ENCODE measurements around the gene RPP25. TPM values are rescaled to one million over a fixed set of nuclear protein-coding genes. Genes with fewer than 3 reads are reported as not detected.

Gene RPP25
- total and polyA plus RNA-seq, 4 donors: 5.6 to 15.1 (median 10.2) TPM

GRCh38 chr15:74967670-74968069 lies 11.1 kb upstream of the RPP25 start:
- no CpG with 5 or more reads among the region's 5 CpGs for WGBS (ENCODE audit: insufficient coverage)
- Histone ChIP-seq H3K4me1 (ENCODE audit: control insufficient read depth, insufficient read depth, low read length) (peaks cover 3% of the 10 kb centered on the region), H3K27me3 (ENCODE audit: control insufficient read depth, insufficient read depth, low read length) (no peaks in the 10 kb centered on the region), H3K9me3 (ENCODE audit: control insufficient read depth, insufficient read depth, low read length) (no peaks in the 10 kb centered on the region), H3K4me3 (ENCODE audit: low read depth, low read length) (no peak overlapping the region), H3K27ac (ENCODE audit: low read depth, low read length) (no peak overlapping the region), H3K36me3 (ENCODE audit: control insufficient read depth, insufficient read depth, low read length) (no peaks in the 10 kb centered on the region)
- DNase-seq (ENCODE audit: low read depth in 4 of 6, low spot score in 6 of 6): no peak

- no peak overlapping the region for H3K27ac ChIP-seq (ENCODE audit: low read depth, low read length)
- H3K4me3 ChIP-seq (ENCODE audit: low read depth, low read length): no peak overlapping the region
- H3K4me1 ChIP-seq (ENCODE audit: control insufficient read depth, insufficient read depth, low read length): peaks cover 3% of the 10 kb centered on the region
- no peaks in the 10 kb centered on the region for H3K36me3 ChIP-seq (ENCODE audit: control insufficient read depth, insufficient read depth, low read length)
- no peaks in the 10 kb centered on the region for H3K9me3 ChIP-seq (ENCODE audit: control insufficient read depth, insufficient read depth, low read length)
- WGBS (ENCODE audit: insufficient coverage): 0% methylated on average over 1 of the region's 3 CpGs
- DNase-seq (ENCODE audit: low read depth in 4 of 6, low spot score in 6 of 6): no peak
- H3K27me3 ChIP-seq (ENCODE audit: control insufficient read depth, insufficient read depth, low read length): peaks cover 2% of the 10 kb centered on the region
Measured at GRCh38 chr15:74964794-74965193, 8.2 kb upstream of the RPP25 start.

GRCh38 chr15:74963213-74963612 lies 6.6 kb upstream of the RPP25 start:
- Histone ChIP-seq H3K36me3 (ENCODE audit: control insufficient read depth, insufficient read depth, low read length) (no peaks in the 10 kb centered on the region), H3K27ac (ENCODE audit: low read depth, low read length) (no peak overlapping the region)
- 84% methylated on average over 2 of the region's 4 CpGs for WGBS (ENCODE audit: insufficient coverage)

GRCh38 chr15:74962671-74963070 lies 6.1 kb upstream of the RPP25 start:
- Histone ChIP-seq H3K4me1 (ENCODE audit: control insufficient read depth, insufficient read depth, low read length) (peaks cover 23% of the 10 kb centered on the region), H3K27ac (ENCODE audit: low read depth, low read length) (no peak overlapping the region), H3K36me3 (ENCODE audit: control insufficient read depth, insufficient read depth, low read length) (no peaks in the 10 kb centered on the region), H3K27me3 (ENCODE audit: control insufficient read depth, insufficient read depth, low read length) (peaks cover 20% of the 10 kb centered on the region), H3K9me3 (ENCODE audit: control insufficient read depth, insufficient read depth, low read length) (no peaks in the 10 kb centered on the region), H3K4me3 (ENCODE audit: low read depth, low read length) (no peak overlapping the region)
- no peak for DNase-seq (ENCODE audit: low read depth in 4 of 6, low spot score in 6 of 6)
- 53% methylated on average over 2 of the region's 2 CpGs for whole genome bisulfite sequencing (ENCODE audit: insufficient coverage)

More at GRCh38 chr15:74963213-74963612, 6.6 kb upstream of the RPP25 start:
- Histone ChIP-seq H3K27me3 (ENCODE audit: control insufficient read depth, insufficient read depth, low read length) (peaks cover 15% of the 10 kb centered on the region), H3K9me3 (ENCODE audit: control insufficient read depth, insufficient read depth, low read length) (no peaks in the 10 kb centered on the region), H3K4me3 (ENCODE audit: low read depth, low read length) (no peak overlapping the region), H3K4me1 (ENCODE audit: control insufficient read depth, insufficient read depth, low read length) (peaks cover 18% of the 10 kb centered on the region)
- DNase-seq (ENCODE audit: low read depth in 4 of 6, low spot score in 6 of 6): no peak

- DNase-seq (ENCODE audit: low read depth in 4 of 6, low spot score in 6 of 6): no peak
- Histone ChIP-seq H3K4me3 (ENCODE audit: low read depth, low read length) (no peak overlapping the region), H3K36me3 (ENCODE audit: control insufficient read depth, insufficient read depth, low read length) (no peaks in the 10 kb centered on the region), H3K27me3 (ENCODE audit: control insufficient read depth, insufficient read depth, low read length) (peaks cover 25% of the 10 kb centered on the region), H3K27ac (ENCODE audit: low read depth, low read length) (no peak overlapping the region), H3K4me1 (ENCODE audit: control insufficient read depth, insufficient read depth, low read length) (peaks cover 28% of the 10 kb centered on the region), H3K9me3 (ENCODE audit: control insufficient read depth, insufficient read depth, low read length) (no peaks in the 10 kb centered on the region)
- WGBS (ENCODE audit: insufficient coverage): 94% methylated on average over 6 of the region's 8 CpGs
Measured at GRCh38 chr15:74962219-74962618, 5.6 kb upstream of the RPP25 start.

GRCh38 chr15:74961616-74962015 lies 5.0 kb upstream of the RPP25 start:
- H3K4me3 ChIP-seq (ENCODE audit: low read depth, low read length): no peak overlapping the region
- peaks cover 30% of the 10 kb centered on the region for H3K27me3 ChIP-seq (ENCODE audit: control insufficient read depth, insufficient read depth, low read length)
- no peaks in the 10 kb centered on the region for H3K36me3 ChIP-seq (ENCODE audit: control insufficient read depth, insufficient read depth, low read length)
- H3K27ac ChIP-seq (ENCODE audit: low read depth, low read length): no peak overlapping the region
- H3K9me3 ChIP-seq (ENCODE audit: control insufficient read depth, insufficient read depth, low read length): no peaks in the 10 kb centered on the region
- no CpG with 5 or more reads among the region's 5 CpGs for WGBS (ENCODE audit: insufficient coverage)
- peaks cover 33% of the 10 kb centered on the region for H3K4me1 ChIP-seq (ENCODE audit: control insufficient read depth, insufficient read depth, low read length)
- DNase-seq (ENCODE audit: low read depth in 4 of 6, low spot score in 6 of 6): no peak

- WGBS (ENCODE audit: insufficient coverage): 80% methylated on average over 1 of the region's 3 CpGs
- Histone ChIP-seq H3K27me3 (ENCODE audit: control insufficient read depth, insufficient read depth, low read length) (peaks cover 30% of the 10 kb centered on the region), H3K27ac (ENCODE audit: low read depth, low read length) (no peak overlapping the region), H3K9me3 (ENCODE audit: control insufficient read depth, insufficient read depth, low read length) (no peaks in the 10 kb centered on the region), H3K4me1 (ENCODE audit: control insufficient read depth, insufficient read depth, low read length) (peaks cover 35% of the 10 kb centered on the region), H3K36me3 (ENCODE audit: control insufficient read depth, insufficient read depth, low read length) (no peaks in the 10 kb centered on the region), H3K4me3 (ENCODE audit: low read depth, low read length) (no peak overlapping the region)
- DNase-seq (ENCODE audit: low read depth in 4 of 6, low spot score in 6 of 6): no peak
Measured at GRCh38 chr15:74960995-74961588, 4.5 kb upstream of the RPP25 start.

GRCh38 chr15:74960286-74960685 lies 3.7 kb upstream of the RPP25 start:
- Histone ChIP-seq H3K9me3 (ENCODE audit: control insufficient read depth, insufficient read depth, low read length) (no peaks in the 10 kb centered on the region), H3K4me3 (ENCODE audit: low read depth, low read length) (no peak overlapping the region), H3K27ac (ENCODE audit: low read depth, low read length) (no peak overlapping the region), H3K27me3 (ENCODE audit: control insufficient read depth, insufficient read depth, low read length) (peaks cover 37% of the 10 kb centered on the region), H3K4me1 (ENCODE audit: control insufficient read depth, insufficient read depth, low read length) (peaks cover 43% of the 10 kb centered on the region), H3K36me3 (ENCODE audit: control insufficient read depth, insufficient read depth, low read length) (no peaks in the 10 kb centered on the region)
- no CpG with 5 or more reads among the region's 1 CpG for WGBS (ENCODE audit: insufficient coverage)
- DNase-seq (ENCODE audit: low read depth in 4 of 6, low spot score in 6 of 6): no peak

- Histone ChIP-seq H3K36me3 (ENCODE audit: control insufficient read depth, insufficient read depth, low read length) (no peaks in the 10 kb centered on the region), H3K27me3 (ENCODE audit: control insufficient read depth, insufficient read depth, low read length) (peaks cover 40% of the 10 kb centered on the region), H3K4me1 (ENCODE audit: control insufficient read depth, insufficient read depth, low read length) (peaks cover 50% of the 10 kb centered on the region), H3K27ac (ENCODE audit: low read depth, low read length) (no peak overlapping the region), H3K9me3 (ENCODE audit: control insufficient read depth, insufficient read depth, low read length) (no peaks in the 10 kb centered on the region), H3K4me3 (ENCODE audit: low read depth, low read length) (peak overlapping the region; percentile 65)
- DNase-seq (ENCODE audit: low read depth in 4 of 6, low spot score in 6 of 6): no peak
- 9% methylated on average over 6 of the region's 8 CpGs for WGBS (ENCODE audit: insufficient coverage)
Measured at GRCh38 chr15:74959586-74959939, 3.0 kb upstream of the RPP25 start.

GRCh38 chr15:74958908-74959585 lies 2.5 kb upstream of the RPP25 start:
- Histone ChIP-seq H3K27me3 (ENCODE audit: control insufficient read depth, insufficient read depth, low read length) (peaks cover 40% of the 10 kb centered on the region), H3K4me1 (ENCODE audit: control insufficient read depth, insufficient read depth, low read length) (peaks cover 52% of the 10 kb centered on the region), H3K27ac (ENCODE audit: low read depth, low read length) (no peak overlapping the region), H3K36me3 (ENCODE audit: control insufficient read depth, insufficient read depth, low read length) (no peaks in the 10 kb centered on the region), H3K9me3 (ENCODE audit: control insufficient read depth, insufficient read depth, low read length) (no peaks in the 10 kb centered on the region), H3K4me3 (ENCODE audit: low read depth, low read length) (peak overlapping the region; percentile 65)
- DNase-seq (ENCODE audit: low read depth in 4 of 6, low spot score in 6 of 6): peak in 2 of 6 donors; percentile 86 to 94
- 2% methylated on average over 44 of the region's 47 CpGs for WGBS (ENCODE audit: insufficient coverage)
